ENCODE results near the gene GPR39.

Gene GPR39

GRCh38 chr2:132437852-132438669 is 21.5 kb downstream of the GPR39 start:
- in situ Hi-C loops (cut with MboI; ENCODE audit: low pct_unique_long_range_greater_than_20kb, low sequenced_read_pairs, unreplicated experiment) = no loop called here
- DNase-seq (ENCODE audit: low spot score) = no peak
- TF ChIP-seq CTCF (IDR thresholded peaks at IDR 0.05; ENCODE audit: extremely low read depth, insufficient read depth, missing control alignments) = no peak

- DNase-seq (ENCODE audit: low spot score) = no peak
- no peak for TF ChIP-seq CTCF (IDR thresholded peaks at IDR 0.05; ENCODE audit: extremely low read depth, insufficient read depth, missing control alignments)
- in situ Hi-C loops (cut with MboI; ENCODE audit: low pct_unique_long_range_greater_than_20kb, low sequenced_read_pairs, unreplicated experiment) = no loop called here
Observed at GRCh38 chr2:132438691-132439090, 22.1 kb downstream of the GPR39 start.

GRCh38 chr2:132439703-132440398 is 23.2 kb downstream of the GPR39 start:
- no peak for TF ChIP-seq CTCF (IDR thresholded peaks at IDR 0.05; ENCODE audit: extremely low read depth, insufficient read depth, missing control alignments)
- in situ Hi-C loops (cut with MboI; ENCODE audit: low pct_unique_long_range_greater_than_20kb, low sequenced_read_pairs, unreplicated experiment) = no loop called here
- DNase-seq (ENCODE audit: low spot score) = no peak

- in situ Hi-C loops (cut with MboI; ENCODE audit: low pct_unique_long_range_greater_than_20kb, low sequenced_read_pairs, unreplicated experiment) = no loop called here
- TF ChIP-seq CTCF (IDR thresholded peaks at IDR 0.05; ENCODE audit: extremely low read depth, insufficient read depth, missing control alignments) = no peak
- no peak for DNase-seq (ENCODE audit: low spot score)
Observed at GRCh38 chr2:132441051-132441450, 24.4 kb downstream of the GPR39 start.

GRCh38 chr2:132442278-132442677 is 25.7 kb downstream of the GPR39 start:
- in situ Hi-C loops (cut with MboI; ENCODE audit: low pct_unique_long_range_greater_than_20kb, low sequenced_read_pairs, unreplicated experiment) = no loop called here
- no peak for DNase-seq (ENCODE audit: low spot score)
- no peak for TF ChIP-seq CTCF (IDR thresholded peaks at IDR 0.05; ENCODE audit: extremely low read depth, insufficient read depth, missing control alignments)

GRCh38 chr2:132443106-132443505 is 26.5 kb downstream of the GPR39 start:
- no peak for TF ChIP-seq CTCF (IDR thresholded peaks at IDR 0.05; ENCODE audit: extremely low read depth, insufficient read depth, missing control alignments)
- no peak for DNase-seq (ENCODE audit: low spot score)
- in situ Hi-C loops (cut with MboI; ENCODE audit: low pct_unique_long_range_greater_than_20kb, low sequenced_read_pairs, unreplicated experiment) = no loop called here

Measured in GM13977 (cell line).